DOHH2 (cell line): ENCODE data around the gene KLK13.

Source experiments
- H3F3A ChIP-seq: fragments of 200-600 bp; sonication (generic), shearing (Covaris generic); 2 replicates; pipeline ENCODE4 v1.6.0; 2016; ENCODE audit warnings: antibody characterized with exemption, mild to moderate bottlenecking; ENCODE audit not compliant: control insufficient read depth, insufficient read depth
- H3K27ac ChIP-seq: fragments of 200-600 bp; sonication (generic); 2 replicates; pipeline ENCODE4 v1.5.1; 2014; ENCODE audit warnings: low read depth, mild to moderate bottlenecking, low read length, moderate library complexity
- H3K27me3 ChIP-seq: fragments of 200-600 bp; sonication (generic); 2 replicates; pipeline ENCODE4 v1.6.1; 2014; ENCODE audit warnings: mild to moderate bottlenecking, low read length, mixed read lengths; ENCODE audit not compliant: control insufficient read depth
- H3K36me3 ChIP-seq: fragments of 200-600 bp; sonication (generic); 2 replicates; pipeline ENCODE4 v1.6.1; 2014; ENCODE audit warnings: mild to moderate bottlenecking, low read length, moderate library complexity, mixed read lengths; ENCODE audit not compliant: control insufficient read depth
- H3K4me1 ChIP-seq: fragments of 200-600 bp; sonication (generic); 2 replicates; pipeline ENCODE4 v1.6.1; 2014; ENCODE audit warnings: mild to moderate bottlenecking, low read length, mixed read lengths; ENCODE audit not compliant: control insufficient read depth
- H3K4me2 ChIP-seq: fragments of 200-600 bp; sonication (generic); 2 replicates; pipeline ENCODE4 v1.6.0; 2014; ENCODE audit warnings: mild to moderate bottlenecking, low read length, moderate library complexity
- H3K4me3 ChIP-seq: fragments of 200-600 bp; sonication (generic); 2 replicates; pipeline ENCODE4 v1.5.1; 2014; ENCODE audit warnings: mild to moderate bottlenecking, low read length, mixed read lengths
- H3K79me2 ChIP-seq: fragments of 200-600 bp; sonication (generic); 2 replicates; pipeline ENCODE4 v1.6.1; 2014; ENCODE audit warnings: mild to moderate bottlenecking, low read length, mixed read lengths; ENCODE audit not compliant: control insufficient read depth
- H3K9me2 ChIP-seq: fragments of 200-600 bp; sonication (generic); replicated peaks from 2 replicates; pipeline ENCODE4 v1.6.1; 2014; ENCODE audit warnings: mild to moderate bottlenecking, low read length, mixed read lengths; ENCODE audit not compliant: control insufficient read depth
- H3K9me3 ChIP-seq: fragments of 200-600 bp; sonication (generic); 2 replicates; pipeline ENCODE4 v1.6.1; 2014; ENCODE audit warnings: antibody characterized with exemption, low read length, mixed read lengths; ENCODE audit not compliant: control insufficient read depth, insufficient read depth
- H4K20me1 ChIP-seq: fragments of 200-600 bp; sonication (generic); 2 replicates; pipeline ENCODE4 v1.6.0; 2014; ENCODE audit warnings: low read depth, mild to moderate bottlenecking, antibody characterized with exemption, low read length, moderate library complexity; ENCODE audit not compliant: control insufficient read depth, insufficient read depth
- CTCF ChIP-seq: fragments of 200-600 bp; sonication (generic); IDR thresholded peaks from one replicate; pipeline ENCODE4 v1.5.1; 2014; ENCODE audit warnings: antibody characterized with exemption, mild to moderate bottlenecking, low read depth, low read length; ENCODE audit not compliant: poor library complexity, severe bottlenecking
- EZH2phosphoT487 ChIP-seq: fragments of 200-600 bp; sonication (generic); IDR thresholded peaks from 2 replicates; pipeline ENCODE4 v1.6.1; 2017; ENCODE audit warnings: borderline replicate concordance, mild to moderate bottlenecking, antibody characterized with exemption, low read length, moderate library complexity, mixed read lengths

KLK13 gene

GRCh38 chr19:51107406-51108065 lies 42.6 kb upstream of the KLK13 start:
- H3K27ac ChIP-seq = peak overlapping the region; percentile 30; the same call in 1 of the 2 replicates
- no peaks in the 10 kb centered on the region for H3K9me2 ChIP-seq
- H3F3A ChIP-seq = no peaks in the 10 kb centered on the region
- peak overlapping the region; percentile 95 for H3K4me3 ChIP-seq
- H4K20me1 ChIP-seq = no peaks in the 10 kb centered on the region
- peaks cover 37% of the 10 kb centered on the region for H3K36me3 ChIP-seq
- peaks cover 39% of the 10 kb centered on the region for H3K79me2 ChIP-seq
- peak overlapping the region; percentile 65 for H3K4me2 ChIP-seq
- H3K27me3 ChIP-seq = peaks cover 3% of the 10 kb centered on the region
- H3K4me1 ChIP-seq = peaks cover 18% of the 10 kb centered on the region
- peak; percentile 41 for TF ChIP-seq CTCF
- no peak for TF ChIP-seq EZH2phosphoT487
- H3K9me3 ChIP-seq = no peaks in the 10 kb centered on the region

GRCh38 chr19:51103926-51104341 lies 39.0 kb upstream of the KLK13 start:
- Histone ChIP-seq H3K27ac (no peak overlapping the region), H3K9me2 (no peaks in the 10 kb centered on the region), H3K36me3 (peaks cover 52% of the 10 kb centered on the region), H3K4me1 (peaks cover 14% of the 10 kb centered on the region), H3K4me3 (no peak overlapping the region), H3K4me2 (no peak overlapping the region), H4K20me1 (no peaks in the 10 kb centered on the region), H3K79me2 (peaks cover 47% of the 10 kb centered on the region), H3K27me3 (no peaks in the 10 kb centered on the region), H3F3A (no peaks in the 10 kb centered on the region), H3K9me3 (no peaks in the 10 kb centered on the region)
- no peak for TF ChIP-seq EZH2phosphoT487
- no peak for TF ChIP-seq CTCF

GRCh38 chr19:51102991-51103390 lies 38.1 kb upstream of the KLK13 start:
- no peaks in the 10 kb centered on the region for H3K27me3 ChIP-seq
- H3K9me2 ChIP-seq = no peaks in the 10 kb centered on the region
- TF ChIP-seq EZH2phosphoT487 = no peak
- TF ChIP-seq CTCF = no peak
- H3K4me3 ChIP-seq = no peak overlapping the region
- no peaks in the 10 kb centered on the region for H3F3A ChIP-seq
- H4K20me1 ChIP-seq = no peaks in the 10 kb centered on the region
- peaks cover 52% of the 10 kb centered on the region for H3K36me3 ChIP-seq
- no peak overlapping the region for H3K4me2 ChIP-seq
- H3K4me1 ChIP-seq = peaks cover 9% of the 10 kb centered on the region
- H3K9me3 ChIP-seq = no peaks in the 10 kb centered on the region
- no peak overlapping the region for H3K27ac ChIP-seq
- peaks cover 45% of the 10 kb centered on the region for H3K79me2 ChIP-seq
